Activated CD4-positive, alpha-beta T cell treated with anti-CD3 and anti-CD28 coated beads, Interleukin-2, amount 50 U/mL, for 4 hours (primary cell): ENCODE results near the gene LMBR1L.
"Not testable (repeated sequence)": the region's sequence is repeated elsewhere in the genome, so short reads cannot be mapped to it uniquely, and the experiment has no call there.

Experiments
- DNase-seq, 2 experiments: peaks; one replicate each; pipeline ENCODE4 v3.0.0-alpha.2; 2020

LMBR1L gene

GRCh38 chr12:49084438-49084837 is 26.2 kb downstream of the LMBR1L start:
- no peak for DNase-seq

DNA sequence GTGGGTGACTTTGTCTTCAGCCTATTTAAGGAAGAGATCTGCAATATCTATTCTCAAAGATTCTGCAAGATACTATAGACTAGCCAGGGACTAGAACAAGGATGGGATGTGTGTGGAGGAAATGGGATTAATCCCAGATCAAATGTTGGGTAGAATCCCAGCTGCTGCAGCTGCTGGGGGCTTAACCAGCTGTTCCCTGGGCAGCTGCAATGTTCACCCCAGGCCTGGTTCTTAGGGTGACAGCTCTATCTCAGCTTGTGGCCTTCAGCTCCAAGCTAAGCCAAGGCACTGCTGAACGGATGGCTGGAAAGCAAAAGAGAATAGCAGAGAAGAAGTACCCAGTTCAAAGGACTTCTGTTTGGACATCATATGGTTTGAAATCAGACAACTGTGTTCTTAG is 30.9 kb downstream of the LMBR1L start:
- no peak for DNase-seq

GRCh38 chr12:49070971-49071370 is 39.7 kb downstream of the LMBR1L start:
- DNase-seq: no peak

GRCh38 chr12:49069507-49070346 is 40.9 kb downstream of the LMBR1L start, which contains the start of gene RHEBL1:
TSS of gene RHEBL1 (minus strand) at chr12:49069979. CDS start at chr12:49069785, 194 bp downstream.
- DNase-seq: peak; percentile 97 to 98

DNA sequence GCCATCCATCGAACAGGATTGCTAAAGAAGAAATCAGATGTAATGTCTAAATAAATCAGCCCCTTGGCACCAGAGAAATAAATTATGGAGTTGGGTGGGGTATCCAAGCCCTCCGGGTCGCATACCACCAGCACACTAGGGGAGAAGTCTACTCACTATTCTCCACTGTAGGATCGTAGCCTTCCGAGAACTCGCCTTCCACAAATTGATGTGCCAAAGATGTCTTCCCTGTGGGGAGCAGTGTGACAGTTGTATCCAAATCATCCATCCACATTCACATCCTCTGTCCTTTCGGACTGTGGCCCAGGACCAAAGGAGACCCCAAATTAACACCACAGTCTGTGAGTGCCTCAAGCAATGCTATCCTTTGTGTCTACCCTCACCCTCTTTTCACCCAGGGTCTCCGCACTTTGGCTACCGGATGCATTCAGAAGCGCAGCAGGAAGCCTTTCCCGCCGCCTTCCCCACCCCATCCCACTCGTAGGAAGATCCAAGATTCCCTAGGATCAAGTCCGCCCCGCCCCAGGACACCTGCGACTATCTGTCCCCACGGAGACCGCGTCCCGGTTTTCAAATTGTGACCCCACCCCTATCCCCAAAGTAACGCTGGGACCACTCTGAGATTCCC is 41.7 kb downstream of the LMBR1L start:
- DNase-seq: no peak

DNA sequence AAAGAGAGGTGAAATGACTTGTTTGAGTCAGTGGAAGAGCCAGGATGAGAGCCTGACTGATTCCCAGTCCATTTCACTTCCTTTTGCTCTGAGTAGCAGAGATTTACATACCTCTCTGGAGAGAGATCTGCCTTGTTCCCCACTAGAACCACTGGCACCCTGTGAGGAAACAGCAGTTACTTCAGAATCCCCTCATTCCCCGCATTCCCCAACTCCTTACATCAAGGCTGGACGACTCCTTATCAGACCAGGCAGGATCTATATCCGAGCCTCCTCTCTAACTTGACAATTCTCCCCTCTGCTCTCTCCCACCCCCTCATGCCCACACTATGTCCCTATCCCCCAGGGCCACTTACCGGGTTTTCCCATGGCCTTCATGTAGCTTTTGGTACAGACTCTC is 44.5 kb downstream of the LMBR1L start:
- no peak for DNase-seq

DNA sequence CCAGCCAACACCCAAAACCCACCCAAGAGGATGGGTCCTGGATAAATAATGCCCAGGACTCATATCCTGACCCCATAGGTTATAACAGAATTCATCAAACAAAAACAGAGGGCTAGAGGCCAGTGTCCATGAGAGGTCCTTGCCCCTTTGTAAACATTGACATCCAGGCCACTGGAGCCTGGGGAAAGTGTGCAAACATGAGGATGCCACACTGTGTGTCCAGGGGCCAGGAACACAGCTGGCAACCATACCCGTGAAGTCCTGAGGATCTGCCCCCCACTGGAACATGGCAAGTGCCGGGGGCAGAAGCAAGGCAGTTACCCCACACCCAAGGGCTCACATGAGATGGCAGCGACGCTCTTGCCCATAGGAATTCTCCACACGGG is 45.9 kb downstream of the LMBR1L start:
- no peak for DNase-seq

DNA sequence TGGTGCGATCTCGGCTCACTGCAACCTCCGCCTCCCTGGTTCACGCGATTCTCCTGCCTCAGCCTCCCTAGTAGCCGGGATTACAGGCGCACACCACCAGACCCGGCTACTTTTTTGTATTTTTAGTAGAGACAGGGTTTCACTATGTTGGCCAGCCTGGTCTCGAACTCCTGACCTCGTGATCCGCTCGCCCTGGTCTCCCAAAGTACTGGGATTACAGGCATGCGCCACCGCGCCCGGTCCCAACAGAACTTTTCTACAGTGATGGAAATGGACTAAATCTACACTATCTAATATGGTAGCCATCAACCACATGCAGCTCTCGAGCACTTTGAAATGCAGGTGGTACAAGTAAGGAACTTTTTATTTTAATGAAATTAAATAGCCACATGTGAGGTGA is 48.7 kb downstream of the LMBR1L start:
- DNase-seq: not testable (repeated sequence)

DNA sequence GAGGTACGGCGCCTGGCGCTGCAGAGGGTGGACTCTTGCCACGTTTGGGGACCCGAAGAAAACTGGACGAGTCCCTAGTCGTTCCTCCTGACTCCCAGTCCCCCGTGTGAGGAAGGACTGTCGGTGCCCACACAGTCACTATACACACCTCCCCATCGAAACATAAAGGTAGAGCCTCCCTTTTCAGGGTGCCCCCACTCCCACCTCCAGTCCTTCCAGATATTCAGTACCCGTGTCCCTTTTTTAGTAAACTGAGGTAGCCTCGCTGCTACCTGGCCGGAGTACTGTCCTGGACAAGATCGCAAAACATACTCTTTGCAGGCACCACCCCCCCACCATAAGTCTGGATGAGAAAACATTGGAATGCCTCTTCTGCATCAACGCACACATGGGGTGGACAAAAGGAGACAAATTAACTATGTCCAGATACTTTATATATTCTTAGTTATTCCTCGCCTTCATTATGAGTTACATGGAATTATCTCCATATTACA is 49.4 kb downstream of the LMBR1L start:
- DNase-seq: no peak

DNA sequence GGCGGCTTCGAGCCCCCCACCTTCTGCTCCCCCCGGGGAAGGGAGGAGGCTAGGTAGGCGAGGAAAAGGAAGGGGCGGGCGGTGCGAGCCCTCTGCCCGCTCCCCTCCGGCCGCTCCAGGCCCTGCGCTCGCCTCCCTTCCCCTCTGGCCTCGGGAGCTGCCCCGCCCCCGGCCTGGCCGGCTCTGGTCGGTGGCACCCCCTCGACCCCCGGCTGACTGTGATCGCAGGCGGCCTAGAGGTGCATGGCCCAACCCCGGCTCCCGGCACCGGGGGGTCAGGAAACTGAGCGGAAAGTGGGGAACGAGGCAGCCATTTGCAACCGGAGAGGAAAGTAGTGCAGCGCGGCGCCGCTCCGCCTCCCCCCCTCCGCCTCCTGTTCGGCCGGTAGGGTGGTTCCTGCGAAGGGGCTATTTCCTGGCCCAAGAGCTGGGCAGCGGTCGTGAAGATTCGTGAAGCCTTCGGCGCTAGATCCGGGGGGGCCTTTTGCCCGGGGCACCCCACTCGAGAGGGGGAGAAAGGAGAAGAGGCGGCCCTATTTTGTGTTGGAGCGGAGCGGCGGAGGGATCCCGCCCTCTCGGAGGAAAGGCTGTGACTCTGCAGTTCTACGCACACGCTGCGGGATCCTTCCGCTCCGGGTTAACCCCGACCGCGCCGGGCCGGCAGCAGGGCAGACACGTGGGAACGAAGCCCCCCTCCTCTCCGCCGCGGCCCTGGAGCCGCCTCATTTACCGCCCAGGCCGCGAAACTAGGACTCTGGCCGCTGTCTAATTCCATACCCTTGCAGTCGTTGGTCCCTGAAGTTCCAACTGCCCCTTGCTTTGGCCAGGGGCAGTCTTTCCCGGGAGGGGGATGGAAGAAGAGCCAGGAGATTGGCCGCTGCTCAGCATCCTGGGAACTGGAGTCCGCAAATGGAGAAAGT is 50.1 kb downstream of the LMBR1L start, which contains the start of gene KMT2D:
Gene KMT2D, minus strand, starts transcription at position 558 of the 920 bp plus-strand sequence. CDS start 5,470 bp downstream, outside the sequence.
- peak; percentile 84 to 88 for DNase-seq

DNA sequence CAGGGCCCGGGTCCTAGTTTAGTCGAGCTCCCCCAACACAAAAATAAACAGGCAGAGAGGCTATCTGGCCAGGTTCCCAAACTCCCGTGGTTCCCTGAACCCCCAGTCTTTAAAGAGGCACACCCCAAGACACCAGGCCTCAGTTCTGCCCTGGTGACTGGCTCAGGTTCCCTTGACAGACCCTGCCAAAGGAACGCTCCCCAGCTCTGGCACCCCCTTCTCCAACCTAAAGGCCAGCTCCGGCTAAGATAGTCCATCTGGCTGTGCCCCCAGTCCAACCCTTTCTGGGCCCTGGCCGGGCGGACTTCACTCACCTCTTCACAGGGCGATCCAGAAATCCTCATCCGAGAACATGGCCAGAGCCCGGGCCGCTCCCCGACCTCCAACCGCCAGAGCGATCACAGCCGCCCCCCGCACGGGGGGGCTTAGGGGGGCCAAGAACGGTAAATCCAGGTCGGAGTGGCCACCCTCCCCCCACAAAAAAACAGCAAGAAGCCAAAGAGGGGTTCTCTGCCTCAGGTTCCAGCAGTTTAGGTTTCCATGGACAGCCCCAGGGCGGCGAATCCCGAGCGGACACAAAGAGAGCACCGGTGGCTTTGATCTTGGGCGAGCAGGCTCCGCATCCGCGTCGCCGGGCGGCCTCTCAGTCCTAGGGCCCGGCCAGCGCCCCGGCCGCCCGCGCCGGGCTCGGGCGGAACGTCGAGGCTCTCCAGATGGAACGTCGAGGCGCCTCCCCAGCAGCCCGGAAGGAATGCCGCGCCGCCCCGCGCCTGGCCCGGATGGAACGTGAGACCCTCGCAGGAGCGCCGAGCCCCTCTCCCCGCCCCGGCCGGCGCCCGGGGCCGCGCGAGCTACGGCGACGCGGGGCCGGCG is 51.1 kb downstream of the LMBR1L start:
- DNase-seq: no peak

DNA sequence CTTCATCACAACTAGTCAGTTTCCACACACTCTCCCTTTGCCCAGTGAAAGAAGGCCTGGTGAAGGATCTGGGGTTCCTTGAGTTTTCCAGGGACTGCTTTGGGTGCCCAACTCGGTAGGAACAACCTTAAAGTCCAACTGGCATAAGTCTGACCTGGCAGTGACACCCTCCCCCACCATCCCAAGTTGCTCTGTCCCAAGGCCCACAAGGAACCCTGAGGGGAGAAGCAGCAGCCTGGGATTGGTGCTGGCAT is 51.7 kb downstream of the LMBR1L start:
- no peak for DNase-seq

DNA sequence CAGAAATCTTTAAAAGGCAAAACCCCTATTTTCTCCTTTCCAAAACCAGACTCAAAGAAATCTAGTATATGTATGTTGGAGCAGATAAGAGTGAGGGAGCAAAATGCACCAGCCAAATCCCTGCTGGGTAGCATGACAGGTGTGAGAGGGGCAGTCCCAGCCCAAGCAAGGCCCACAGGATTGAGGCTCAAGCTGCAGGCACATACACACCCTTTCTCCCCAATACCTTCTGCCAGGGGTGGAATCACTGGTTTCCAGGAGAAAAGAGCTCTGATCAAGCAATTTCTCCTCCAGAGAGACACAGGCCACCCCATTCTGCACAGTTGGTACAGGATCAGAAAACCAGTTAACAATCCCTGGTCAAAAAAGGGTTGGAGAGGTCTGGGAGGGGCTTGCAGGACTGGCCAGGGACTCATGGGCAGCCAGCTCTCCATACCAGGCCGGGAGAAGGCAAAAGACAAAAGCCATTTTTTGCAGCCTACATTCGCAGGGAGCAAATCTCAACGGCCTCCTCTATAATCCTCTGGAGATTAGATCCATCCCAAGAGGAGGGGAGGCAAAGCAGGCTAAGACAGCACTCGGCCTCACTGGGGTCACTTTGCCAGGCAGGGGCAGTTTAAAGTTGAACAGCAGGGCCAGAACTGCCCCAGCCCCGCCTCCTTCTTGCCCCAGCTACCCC is 52.1 kb downstream of the LMBR1L start:
- no peak for DNase-seq

- DNase-seq: no peak
Measured at GRCh38 chr12:49057888-49058287, 52.8 kb downstream of the LMBR1L start.

DNA sequence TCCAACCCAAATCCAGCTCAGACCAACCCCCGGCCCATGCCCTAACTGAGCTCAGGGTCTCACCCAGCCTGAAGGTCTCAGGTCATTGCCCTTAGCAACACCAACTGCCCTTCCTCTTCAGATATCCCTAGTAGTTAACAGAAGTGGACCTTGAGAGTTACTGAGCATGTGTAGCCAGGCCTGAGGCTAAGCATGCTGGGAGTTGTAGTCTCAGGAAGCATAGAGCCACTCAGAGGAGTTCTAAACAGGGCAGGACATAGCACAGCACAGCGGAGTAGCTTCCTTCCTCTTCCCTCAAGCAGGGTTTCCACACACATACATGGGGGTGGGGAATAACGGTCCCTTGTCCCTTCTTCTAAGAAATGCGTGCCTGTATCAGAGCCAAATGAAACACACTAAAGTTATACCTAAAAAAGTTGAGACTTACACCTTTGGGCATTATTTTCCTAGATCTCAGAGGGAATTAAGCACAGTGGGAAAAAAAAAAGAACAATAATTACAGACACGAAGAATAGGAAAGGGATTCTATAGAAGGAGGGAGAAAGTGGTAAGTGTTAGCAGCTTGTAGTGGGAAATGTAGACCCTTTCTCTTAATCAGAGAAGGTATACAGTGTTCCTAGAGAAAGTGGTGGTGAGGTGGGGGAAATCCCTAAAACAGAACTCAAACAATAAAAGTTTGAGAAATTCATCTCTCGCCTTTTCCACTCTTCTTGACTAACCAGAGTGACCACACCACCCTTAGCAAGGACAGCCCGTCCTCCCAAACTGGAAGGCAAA is 54.5 kb downstream of the LMBR1L start:
- peak; percentile 37 for DNase-seq

- DNase-seq: no peak
Measured at GRCh38 chr12:49055092-49055491, 55.6 kb downstream of the LMBR1L start.

GRCh38 chr12:49054524-49054923 is 56.1 kb downstream of the LMBR1L start:
- no peak for DNase-seq

DNA sequence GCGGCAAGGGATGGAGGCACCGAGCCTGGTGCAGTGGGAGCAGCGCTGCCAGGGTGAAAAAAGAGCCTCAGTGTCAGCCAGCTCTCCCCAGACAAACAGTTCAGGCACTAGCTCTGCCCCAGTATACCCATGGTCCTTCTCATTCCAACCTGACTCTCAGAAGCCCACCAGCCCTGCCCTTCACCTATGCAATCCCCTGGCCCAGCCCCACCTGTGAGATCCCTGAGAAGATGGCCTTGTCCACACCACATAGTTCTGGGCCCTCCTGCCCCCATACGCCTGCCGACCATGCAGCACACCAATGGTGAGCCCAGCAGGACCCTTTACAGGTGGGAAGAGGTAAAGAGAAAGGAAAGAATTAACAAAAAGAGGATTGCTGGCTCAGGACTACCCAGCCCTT is 56.6 kb downstream of the LMBR1L start:
- no peak for DNase-seq

DNA sequence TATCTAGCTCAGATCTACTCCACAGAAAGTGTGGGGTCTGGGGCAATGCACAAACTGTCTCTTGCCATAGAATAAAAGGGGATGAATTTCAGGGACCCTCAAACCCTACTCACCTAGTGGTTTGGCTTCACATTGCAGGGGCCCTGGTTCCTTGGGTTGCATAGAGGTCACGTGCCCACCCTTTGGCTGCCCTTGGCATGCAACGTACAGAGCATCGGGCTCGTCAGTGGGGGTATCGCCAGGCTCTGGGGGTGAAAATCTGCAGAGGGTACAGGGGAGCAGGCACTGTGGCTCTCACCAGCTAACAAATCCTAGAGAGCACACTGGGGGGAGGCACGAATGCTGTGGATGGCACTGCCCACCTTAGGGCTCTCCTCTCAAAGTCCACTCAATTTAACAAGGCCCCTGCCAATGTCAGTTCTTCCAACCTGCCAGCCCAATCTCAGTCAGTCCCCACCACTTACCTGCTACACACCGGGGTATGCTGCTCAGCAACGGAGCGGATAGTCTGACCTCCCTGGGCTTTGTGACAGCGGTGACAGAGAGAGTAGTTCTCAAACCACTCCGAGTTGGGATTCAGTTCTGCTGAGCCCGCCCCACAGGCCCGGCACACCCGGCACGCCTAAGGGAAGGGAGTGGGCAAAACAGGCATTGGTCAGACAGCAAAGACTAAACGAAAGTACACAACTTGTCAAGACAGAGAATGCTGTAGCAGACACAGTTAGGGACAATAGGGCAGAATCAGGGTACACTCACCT is 58.0 kb downstream of the LMBR1L start:
- no peak for DNase-seq
